Memory B cell (primary cell): ENCODE measurements around the gene NRXN2.

Source experiments
- ATAC-seq: fragments of 150-1000 bp; cut with Tn5 transposase; 2 replicates; pipeline ENCODE4 v1.10.0; 2021; ENCODE audit warnings: low read depth, mild to moderate bottlenecking, moderate library complexity
- DNase-seq, 2 donors: peaks; one replicate each; pipeline ENCODE4 v3.0.0; 2022; ENCODE audit warnings: low spot score in 2 of 2
- H3K27ac Mint-ChIP-seq: one replicate; pipeline ENCODE4 v1.8.0; 2022; ENCODE audit warnings: mild to moderate bottlenecking, moderate library complexity, mixed read lengths
- H3K27me3 Mint-ChIP-seq: one replicate; pipeline ENCODE4 v1.8.0; 2022; ENCODE audit warnings: mixed read lengths
- H3K36me3 Mint-ChIP-seq: one replicate; pipeline ENCODE4 v1.8.0; 2022; ENCODE audit warnings: mild to moderate bottlenecking, mixed read lengths
- H3K4me1 Mint-ChIP-seq: one replicate; pipeline ENCODE4 v1.8.0; 2022; ENCODE audit warnings: mixed read lengths
- H3K4me3 Mint-ChIP-seq: one replicate; pipeline ENCODE4 v1.8.0; 2022; ENCODE audit warnings: mild to moderate bottlenecking, moderate library complexity, mixed read lengths
- H3K9me3 Mint-ChIP-seq: one replicate; pipeline ENCODE4 v1.8.0; 2022; ENCODE audit warnings: mixed read lengths

Gene NRXN2

GRCh38 chr11:64724863-64725532 lies 2.0 kb upstream of the NRXN2 start:
- Mint-ChIP-seq H3K27me3 (peaks cover 17% of the 10 kb centered on the region), H3K9me3 (no peaks in the 10 kb centered on the region), H3K27ac (peak overlapping the region; percentile 60), H3K4me1 (peaks cover 23% of the 10 kb centered on the region), H3K36me3 (peaks cover 15% of the 10 kb centered on the region), H3K4me3 (no peak overlapping the region)
- ATAC-seq (no peak), DNase-seq (no peak)

GRCh38 chr11:64723907-64724862 lies 1.2 kb upstream of the NRXN2 start:
- Mint-ChIP-seq H3K4me1 (peaks cover 23% of the 10 kb centered on the region), H3K36me3 (peaks cover 12% of the 10 kb centered on the region), H3K9me3 (no peaks in the 10 kb centered on the region), H3K27ac (peak overlapping the region; percentile 60), H3K4me3 (peak overlapping the region; percentile 72), H3K27me3 (peaks cover 22% of the 10 kb centered on the region)
- DNase-seq (no peak), ATAC-seq (no peak)

- peak overlapping the region; percentile 57 for H3K4me3 Mint-ChIP-seq
- no peak overlapping the region for H3K27ac Mint-ChIP-seq
- no peak for DNase-seq
- ATAC-seq: no peak
- peaks cover 18% of the 10 kb centered on the region for H3K4me1 Mint-ChIP-seq
- peaks cover 31% of the 10 kb centered on the region for H3K27me3 Mint-ChIP-seq
- no peaks in the 10 kb centered on the region for H3K9me3 Mint-ChIP-seq
- H3K36me3 Mint-ChIP-seq: peaks cover 2% of the 10 kb centered on the region
Measured at GRCh38 chr11:64722141-64723065, 594 bp downstream of the NRXN2 start.

- Mint-ChIP-seq H3K4me3 (no peak overlapping the region), H3K36me3 (no peaks in the 10 kb centered on the region), H3K27ac (no peak overlapping the region), H3K9me3 (no peaks in the 10 kb centered on the region), H3K27me3 (peaks cover 37% of the 10 kb centered on the region), H3K4me1 (peaks cover 18% of the 10 kb centered on the region)
- ATAC-seq: no peak
- no peak for DNase-seq
Measured at GRCh38 chr11:64721359-64721699, 1.7 kb downstream of the NRXN2 start.

GRCh38 chr11:64720640-64721358 lies 2.2 kb downstream of the NRXN2 start:
- H3K27ac Mint-ChIP-seq: no peak overlapping the region
- ATAC-seq: no peak

GRCh38 chr11:64720167-64720566 lies 2.8 kb downstream of the NRXN2 start:
- ATAC-seq (no peak), DNase-seq (no peak)
- H3K36me3 Mint-ChIP-seq: no peaks in the 10 kb centered on the region
- H3K27me3 Mint-ChIP-seq: peaks cover 44% of the 10 kb centered on the region
- peaks cover 16% of the 10 kb centered on the region for H3K4me1 Mint-ChIP-seq
- H3K9me3 Mint-ChIP-seq: no peaks in the 10 kb centered on the region
- no peak overlapping the region for H3K4me3 Mint-ChIP-seq
- H3K27ac Mint-ChIP-seq: no peak overlapping the region

More at GRCh38 chr11:64720640-64721358, 2.2 kb downstream of the NRXN2 start:
- no peaks in the 10 kb centered on the region for H3K9me3 Mint-ChIP-seq
- peaks cover 18% of the 10 kb centered on the region for H3K4me1 Mint-ChIP-seq
- H3K4me3 Mint-ChIP-seq: no peak overlapping the region
- no peak for DNase-seq
- peaks cover 41% of the 10 kb centered on the region for H3K27me3 Mint-ChIP-seq
- no peaks in the 10 kb centered on the region for H3K36me3 Mint-ChIP-seq

- no peaks in the 10 kb centered on the region for H3K9me3 Mint-ChIP-seq
- ATAC-seq (no peak), DNase-seq (no peak)
- H3K36me3 Mint-ChIP-seq: no peaks in the 10 kb centered on the region
- H3K27ac Mint-ChIP-seq: no peak overlapping the region
- H3K4me3 Mint-ChIP-seq: no peak overlapping the region
- H3K4me1 Mint-ChIP-seq: peaks cover 16% of the 10 kb centered on the region
- peaks cover 51% of the 10 kb centered on the region for H3K27me3 Mint-ChIP-seq
Measured at GRCh38 chr11:64719406-64719805, 3.6 kb downstream of the NRXN2 start.

- no peak overlapping the region for H3K4me3 Mint-ChIP-seq
- no peaks in the 10 kb centered on the region for H3K9me3 Mint-ChIP-seq
- H3K27ac Mint-ChIP-seq: no peak overlapping the region
- no peaks in the 10 kb centered on the region for H3K36me3 Mint-ChIP-seq
- H3K27me3 Mint-ChIP-seq: peaks cover 53% of the 10 kb centered on the region
- DNase-seq (no peak), ATAC-seq (no peak)
- peaks cover 13% of the 10 kb centered on the region for H3K4me1 Mint-ChIP-seq
Measured at GRCh38 chr11:64718780-64719124, 4.2 kb downstream of the NRXN2 start.

GRCh38 chr11:64718084-64718779 lies 4.8 kb downstream of the NRXN2 start:
- Mint-ChIP-seq H3K27ac (no peak overlapping the region), H3K4me1 (peaks cover 11% of the 10 kb centered on the region), H3K27me3 (peaks cover 53% of the 10 kb centered on the region), H3K36me3 (no peaks in the 10 kb centered on the region), H3K9me3 (no peaks in the 10 kb centered on the region), H3K4me3 (no peak overlapping the region)
- ATAC-seq (no peak), DNase-seq (no peak)

GRCh38 chr11:64717268-64717578 lies 5.8 kb downstream of the NRXN2 start:
- Mint-ChIP-seq H3K4me1 (peaks cover 14% of the 10 kb centered on the region), H3K27ac (no peak overlapping the region), H3K4me3 (no peak overlapping the region), H3K36me3 (no peaks in the 10 kb centered on the region), H3K27me3 (peaks cover 53% of the 10 kb centered on the region), H3K9me3 (no peaks in the 10 kb centered on the region)
- ATAC-seq: no peak
- no peak for DNase-seq

- DNase-seq: no peak
- Mint-ChIP-seq H3K9me3 (no peaks in the 10 kb centered on the region), H3K27me3 (peaks cover 55% of the 10 kb centered on the region), H3K4me1 (peaks cover 19% of the 10 kb centered on the region), H3K36me3 (peaks cover 2% of the 10 kb centered on the region), H3K27ac (no peak overlapping the region), H3K4me3 (no peak overlapping the region)
- ATAC-seq: no peak
Measured at GRCh38 chr11:64716473-64717267, 6.3 kb downstream of the NRXN2 start.

GRCh38 chr11:64715756-64716472 lies 7.1 kb downstream of the NRXN2 start:
- H3K4me1 Mint-ChIP-seq: peaks cover 22% of the 10 kb centered on the region
- H3K27me3 Mint-ChIP-seq: peaks cover 59% of the 10 kb centered on the region
- ATAC-seq: no peak
- H3K4me3 Mint-ChIP-seq: no peak overlapping the region
- no peak for DNase-seq
- H3K27ac Mint-ChIP-seq: no peak overlapping the region
- H3K36me3 Mint-ChIP-seq: peaks cover 2% of the 10 kb centered on the region
- H3K9me3 Mint-ChIP-seq: no peaks in the 10 kb centered on the region
